Natural killer cell treated with Interleukin-12 subunit alpha and Interleukin-12 subunit beta and Interleukin-15 and Interleukin-18, amount 100 ng/mL, for 72 hours (primary cell): ENCODE results near the gene PLEKHA5. TPM values are rescaled to one million over a fixed set of nuclear protein-coding genes. Genes with fewer than 3 reads are reported as not detected.

Experiments
- ATAC-seq, 2 donors: fragments of 150-1000 bp; cut with Tn5 transposase in 1 of 2; sonication (Bioruptor Pico), chemical (Tn5 transposase) in 1 of 2; 2 replicates each; pipeline ENCODE4 v1.10.0; 2021
- DNase-seq: peaks from one replicate; pipeline ENCODE4 v3.0.0; 2022; ENCODE audit warnings: low spot score
- H3K27ac Mint-ChIP-seq, 2 donors: 1 replicate in 1 of 2; 2 replicates in 1 of 2; pipeline ENCODE4 v1.8.0; 2022; ENCODE audit warnings: mixed read lengths in 2 of 2, mild to moderate bottlenecking in 1 of 2, moderate library complexity in 1 of 2
- H3K27me3 Mint-ChIP-seq, 2 donors: 1 replicate in 1 of 2; 2 replicates in 1 of 2; pipeline ENCODE4 v1.8.0; 2022; ENCODE audit warnings: mixed read lengths in 2 of 2
- H3K36me3 Mint-ChIP-seq: one replicate; pipeline ENCODE4 v1.8.0; 2022; ENCODE audit warnings: mixed read lengths
- H3K4me1 Mint-ChIP-seq, 2 donors: 1 replicate in 1 of 2; 2 replicates in 1 of 2; pipeline ENCODE4 v1.8.0; 2022; ENCODE audit warnings: low read depth in 2 of 2, mixed read lengths in 2 of 2, mild to moderate bottlenecking in 1 of 2
- H3K4me3 Mint-ChIP-seq: one replicate; pipeline ENCODE4 v1.8.0; 2022; ENCODE audit warnings: mixed read lengths
- H3K9me3 Mint-ChIP-seq: 2 replicates; pipeline ENCODE4 v1.8.0; 2022; ENCODE audit warnings: mixed read lengths
- total RNA-seq, 2 donors: library from RNA; stranded (reverse); gene quantifications; one replicate each; pipeline ENCODE4 v1.2.3, GENCODE V29; 2022

The PLEKHA5 gene
- total RNA-seq, 2 donors from 2014 or later, result 5.4 to 5.6 TPM

GRCh38 chr12:19113464-19113863, 16.1 kb upstream of the PLEKHA5 start:
- H3K4me1 Mint-ChIP-seq, result no peaks in the 10 kb centered on the region
- no peak overlapping the region for H3K27ac Mint-ChIP-seq
- no peak overlapping the region for H3K4me3 Mint-ChIP-seq
- DNase-seq (no peak), ATAC-seq (no peak)
- peaks cover 2% of the 10 kb centered on the region in 2 donors for H3K27me3 Mint-ChIP-seq
- H3K9me3 Mint-ChIP-seq, result no peaks in the 10 kb centered on the region
- H3K36me3 Mint-ChIP-seq, result no peaks in the 10 kb centered on the region

GRCh38 chr12:19115285-19115684, 14.2 kb upstream of the PLEKHA5 start:
- H3K36me3 Mint-ChIP-seq, result no peaks in the 10 kb centered on the region
- H3K27me3 Mint-ChIP-seq, result peaks cover 5 to 7% of the 10 kb centered on the region in 2 donors
- ATAC-seq, result no peak
- no peak for DNase-seq
- no peaks in the 10 kb centered on the region for H3K4me1 Mint-ChIP-seq
- H3K27ac Mint-ChIP-seq, result no peak overlapping the region
- no peak overlapping the region for H3K4me3 Mint-ChIP-seq
- no peaks in the 10 kb centered on the region for H3K9me3 Mint-ChIP-seq

- no peaks in the 10 kb centered on the region for H3K36me3 Mint-ChIP-seq
- no peaks in the 10 kb centered on the region for H3K9me3 Mint-ChIP-seq
- peaks cover 8 to 23% of the 10 kb centered on the region in 2 donors for H3K27me3 Mint-ChIP-seq
- no peak for DNase-seq
- H3K27ac Mint-ChIP-seq, result no peak overlapping the region
- no peaks in the 10 kb centered on the region for H3K4me1 Mint-ChIP-seq
- ATAC-seq, result no peak
- H3K4me3 Mint-ChIP-seq, result no peak overlapping the region
Measured at GRCh38 chr12:19119440-19119839, 10.1 kb upstream of the PLEKHA5 start.

DNA sequence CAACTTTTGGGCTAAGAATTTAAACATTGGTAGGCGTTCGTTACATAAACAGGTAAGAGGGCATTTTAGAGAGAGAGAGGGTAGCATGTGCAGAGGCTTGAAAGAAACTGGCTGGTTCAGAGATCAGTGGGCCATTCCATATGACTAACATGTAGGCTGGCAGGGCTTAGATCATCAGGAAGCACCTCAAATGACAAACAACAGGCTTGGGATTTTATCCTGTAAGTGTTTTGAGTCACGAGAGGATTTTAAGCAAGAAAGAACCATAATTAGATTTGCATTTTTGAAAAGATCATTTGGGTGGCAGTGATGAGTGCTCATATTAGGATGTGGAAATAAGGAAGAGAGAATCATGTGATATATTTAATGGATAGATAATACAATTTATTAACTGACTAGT, 8.7 kb upstream of the PLEKHA5 start:
- Mint-ChIP-seq H3K27ac (no peak overlapping the region), H3K4me1 (no peaks in the 10 kb centered on the region), H3K27me3 (peaks cover 8 to 23% of the 10 kb centered on the region in 2 donors), H3K9me3 (no peaks in the 10 kb centered on the region), H3K36me3 (no peaks in the 10 kb centered on the region), H3K4me3 (no peak overlapping the region)
- no peak for DNase-seq
- ATAC-seq, result no peak

DNA sequence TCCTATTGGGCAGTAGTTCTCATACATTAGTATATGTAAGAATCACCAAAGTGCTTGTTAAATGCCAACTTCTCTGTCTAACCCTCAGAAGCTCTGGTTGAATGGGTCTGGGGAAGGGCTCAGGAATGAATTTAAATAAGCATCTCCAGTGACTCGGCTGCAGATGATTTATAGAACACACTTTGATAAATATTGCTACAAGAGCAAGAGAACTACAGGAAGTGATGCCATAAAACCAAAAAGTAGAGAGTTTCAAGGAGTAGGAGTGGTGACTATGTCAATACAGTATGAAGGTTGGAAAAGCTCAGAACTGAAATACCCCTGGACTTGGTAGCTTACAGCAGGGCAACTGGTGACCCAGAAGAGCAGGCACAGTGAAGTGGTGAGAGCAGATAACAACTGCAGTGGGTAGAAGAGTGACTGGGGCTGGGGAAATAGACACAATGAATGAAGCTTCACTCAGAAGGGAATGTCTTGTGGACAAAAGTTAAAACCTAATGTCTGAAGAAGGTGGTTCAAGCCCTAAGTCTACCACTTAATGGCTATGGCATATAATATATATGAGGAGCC, 8.0 kb upstream of the PLEKHA5 start:
- Mint-ChIP-seq H3K9me3 (no peaks in the 10 kb centered on the region), H3K4me1 (no peaks in the 10 kb centered on the region), H3K36me3 (no peaks in the 10 kb centered on the region), H3K27me3 (peaks cover 8 to 23% of the 10 kb centered on the region in 2 donors), H3K4me3 (no peak overlapping the region), H3K27ac (no peak overlapping the region)
- ATAC-seq, result no peak
- DNase-seq, result no peak

DNA sequence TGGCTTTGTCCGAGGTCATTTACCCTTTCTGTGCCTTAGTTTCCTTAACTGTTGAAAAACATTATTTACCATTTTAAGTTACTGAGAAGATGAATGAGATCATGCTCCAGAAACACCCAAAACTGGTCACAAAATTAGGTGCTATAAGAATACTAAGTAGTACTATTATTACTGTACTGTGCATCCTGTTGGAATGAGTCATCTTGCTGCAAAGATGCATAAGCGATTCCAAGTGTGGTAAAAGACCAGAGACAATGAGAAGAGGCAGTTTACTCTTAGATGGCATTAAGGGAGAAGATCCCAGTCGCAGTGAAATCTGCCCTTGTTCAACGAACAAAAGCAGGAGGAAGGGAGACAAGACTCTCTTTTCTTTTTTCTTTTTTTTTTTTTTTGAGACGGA, 4.2 kb upstream of the PLEKHA5 start:
- H3K9me3 Mint-ChIP-seq, result peaks cover 3% of the 10 kb centered on the region
- ATAC-seq (peak in 1 of 2 donors; percentile 54), DNase-seq (no peak)
- H3K27me3 Mint-ChIP-seq, result peaks cover 5 to 15% of the 10 kb centered on the region in 2 donors
- peak overlapping the region; percentile 21 for H3K4me3 Mint-ChIP-seq
- peaks cover 0 to 5% of the 10 kb centered on the region in 2 donors for H3K4me1 Mint-ChIP-seq
- peaks cover 9% of the 10 kb centered on the region for H3K36me3 Mint-ChIP-seq
- no peak overlapping the region for H3K27ac Mint-ChIP-seq

DNA sequence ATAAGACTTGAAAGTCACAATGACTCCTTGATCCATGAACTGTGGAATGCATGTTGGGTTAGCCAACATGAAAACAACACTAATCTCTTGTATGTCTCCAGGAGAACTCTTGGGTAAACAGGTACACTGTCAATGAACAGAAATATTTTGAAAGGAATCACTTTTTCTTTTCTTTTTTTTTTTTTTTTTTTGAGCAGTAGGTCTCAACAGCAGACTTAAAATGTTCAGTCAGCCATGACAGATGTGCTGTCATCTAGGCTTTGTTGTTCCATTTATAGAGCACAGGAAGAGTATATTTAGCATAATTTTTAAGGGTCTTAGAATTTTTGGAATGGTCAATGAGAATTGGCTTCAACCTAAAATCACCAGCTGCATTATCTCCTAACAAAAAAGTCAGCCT, 2.3 kb upstream of the PLEKHA5 start:
- H3K27me3 Mint-ChIP-seq, result peaks cover 0 to 6% of the 10 kb centered on the region in 2 donors
- H3K36me3 Mint-ChIP-seq, result peaks cover 9% of the 10 kb centered on the region
- peaks cover 9 to 12% of the 10 kb centered on the region in 2 donors for H3K4me1 Mint-ChIP-seq
- H3K27ac Mint-ChIP-seq, result no peak overlapping the region
- no peak overlapping the region for H3K4me3 Mint-ChIP-seq
- DNase-seq, result no peak
- peaks cover 3% of the 10 kb centered on the region for H3K9me3 Mint-ChIP-seq
- no peak for ATAC-seq

DNA sequence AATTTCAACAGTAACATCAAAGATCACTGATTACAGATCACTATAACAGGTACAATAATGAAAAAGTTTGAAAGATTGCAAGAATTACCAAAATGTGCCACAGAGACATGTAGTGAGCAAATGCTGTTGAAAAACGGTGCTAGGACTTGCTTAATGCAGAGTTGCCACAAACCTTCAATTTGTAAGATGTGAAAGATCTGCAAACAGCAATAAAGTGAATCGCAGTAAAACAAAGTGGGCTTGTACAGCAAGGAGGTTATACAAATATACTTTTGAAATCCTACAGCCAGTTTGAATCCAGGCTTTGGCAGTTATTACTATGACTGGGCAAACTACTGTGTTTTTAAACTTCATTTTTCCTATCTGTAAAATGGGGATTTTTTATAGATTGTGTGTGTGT, 1.0 kb upstream of the PLEKHA5 start:
- peaks cover 9% of the 10 kb centered on the region for H3K36me3 Mint-ChIP-seq
- H3K4me1 Mint-ChIP-seq, result peaks cover 9 to 12% of the 10 kb centered on the region in 2 donors
- H3K27ac Mint-ChIP-seq, result peak overlapping the region; percentile 33 to 66
- ATAC-seq, result no peak
- DNase-seq, result no peak
- peaks cover 0 to 6% of the 10 kb centered on the region in 2 donors for H3K27me3 Mint-ChIP-seq
- H3K9me3 Mint-ChIP-seq, result peaks cover 3% of the 10 kb centered on the region
- H3K4me3 Mint-ChIP-seq, result peak overlapping the region; percentile 73

DNA sequence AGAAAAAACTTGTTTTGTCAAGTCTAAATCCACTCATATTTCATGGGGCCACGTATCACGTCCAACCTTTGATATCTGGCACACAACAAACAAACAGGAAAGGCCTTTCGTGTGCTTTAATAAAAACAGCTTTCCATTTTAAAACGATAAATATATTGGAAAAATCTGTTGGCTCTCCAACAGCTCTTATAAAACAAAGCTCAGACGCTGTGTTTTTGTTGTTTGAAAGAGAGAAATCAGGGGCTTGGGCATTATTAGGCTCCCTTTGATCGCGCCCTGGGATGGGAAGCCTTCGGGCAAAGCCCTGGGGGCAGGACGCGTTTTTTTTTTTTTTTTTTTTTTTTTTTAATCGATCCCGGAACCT, 429 bp upstream of the PLEKHA5 start:
- H3K27ac Mint-ChIP-seq, result peak overlapping the region; percentile 33 to 66
- H3K4me1 Mint-ChIP-seq, result peaks cover 9 to 12% of the 10 kb centered on the region in 2 donors
- DNase-seq (no peak), ATAC-seq (no peak)
- H3K27me3 Mint-ChIP-seq, result peaks cover 0 to 6% of the 10 kb centered on the region in 2 donors
- H3K9me3 Mint-ChIP-seq, result peaks cover 3% of the 10 kb centered on the region
- peak overlapping the region; percentile 73 for H3K4me3 Mint-ChIP-seq
- H3K36me3 Mint-ChIP-seq, result peaks cover 9% of the 10 kb centered on the region

GRCh38 chr12:19130224-19131024, 891 bp downstream of the PLEKHA5 start:
- Mint-ChIP-seq H3K27me3 (peaks cover 0 to 6% of the 10 kb centered on the region in 2 donors), H3K27ac (peak overlapping the region in 1 of 2 donors; percentile 45), H3K4me1 (peaks cover 9 to 12% of the 10 kb centered on the region in 2 donors), H3K4me3 (peak overlapping the region; percentile 85), H3K9me3 (peaks cover 3% of the 10 kb centered on the region), H3K36me3 (peaks cover 9% of the 10 kb centered on the region)
- DNase-seq (no peak), ATAC-seq (peak in 1 of 2 donors; percentile 24)

DNA sequence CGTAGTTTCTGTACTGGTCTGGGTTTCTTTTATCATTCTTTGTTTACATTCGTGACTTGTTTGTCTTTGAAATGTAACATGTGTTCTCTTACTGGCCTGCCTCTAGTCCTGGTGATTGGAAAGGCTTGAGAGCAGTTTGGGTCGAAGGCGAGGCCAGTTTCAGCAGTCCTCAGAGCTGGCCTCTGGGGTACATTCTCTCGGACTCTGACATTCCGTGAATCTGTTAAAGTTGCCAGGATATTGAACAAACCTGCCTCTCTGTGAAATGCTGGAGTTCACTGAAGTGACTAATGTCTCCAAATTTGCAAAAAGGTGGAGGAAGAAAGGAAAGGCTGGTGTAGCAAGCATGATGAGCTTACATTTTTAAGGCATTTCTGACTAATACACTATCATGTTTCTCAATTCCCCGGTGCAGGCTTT, 1.5 kb downstream of the PLEKHA5 start:
- Mint-ChIP-seq H3K4me1 (peaks cover 9 to 12% of the 10 kb centered on the region in 2 donors), H3K36me3 (peaks cover 9% of the 10 kb centered on the region), H3K4me3 (peak overlapping the region; percentile 85), H3K27ac (peak overlapping the region in 1 of 2 donors; percentile 45), H3K27me3 (peaks cover 0 to 6% of the 10 kb centered on the region in 2 donors), H3K9me3 (peaks cover 3% of the 10 kb centered on the region)
- DNase-seq (no peak), ATAC-seq (no peak)

GRCh38 chr12:19138551-19138950, 9.0 kb downstream of the PLEKHA5 start:
- Mint-ChIP-seq H3K27ac (no peak overlapping the region), H3K36me3 (no peaks in the 10 kb centered on the region), H3K9me3 (no peaks in the 10 kb centered on the region), H3K4me3 (no peak overlapping the region), H3K27me3 (no peaks in the 10 kb centered on the region), H3K4me1 (peaks cover 0 to 5% of the 10 kb centered on the region in 2 donors)
- DNase-seq (no peak), ATAC-seq (no peak)

DNA sequence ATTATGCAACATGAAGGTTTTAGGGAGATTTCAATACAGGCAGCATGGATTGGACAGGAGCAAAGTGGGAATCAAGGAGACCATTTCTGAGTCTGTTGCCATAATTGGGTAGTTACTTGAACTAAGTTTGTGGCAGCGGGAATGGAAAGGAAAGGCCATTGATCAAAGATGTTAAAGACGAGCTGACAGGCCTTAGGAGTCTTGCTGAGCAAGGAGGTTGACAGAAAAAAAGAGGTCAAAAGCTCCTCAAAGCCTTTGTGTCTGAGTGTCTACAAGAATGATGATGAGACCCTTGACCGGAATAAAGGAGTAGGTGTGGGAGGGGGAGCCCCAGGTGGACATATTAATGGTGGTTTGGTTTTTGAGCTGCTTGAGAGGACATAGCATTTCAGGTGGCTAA, 9.4 kb downstream of the PLEKHA5 start:
- peaks cover 0 to 5% of the 10 kb centered on the region in 2 donors for H3K4me1 Mint-ChIP-seq
- H3K36me3 Mint-ChIP-seq, result no peaks in the 10 kb centered on the region
- no peak overlapping the region for H3K4me3 Mint-ChIP-seq
- no peak overlapping the region for H3K27ac Mint-ChIP-seq
- ATAC-seq, result no peak
- H3K9me3 Mint-ChIP-seq, result no peaks in the 10 kb centered on the region
- DNase-seq, result no peak
- H3K27me3 Mint-ChIP-seq, result no peaks in the 10 kb centered on the region

DNA sequence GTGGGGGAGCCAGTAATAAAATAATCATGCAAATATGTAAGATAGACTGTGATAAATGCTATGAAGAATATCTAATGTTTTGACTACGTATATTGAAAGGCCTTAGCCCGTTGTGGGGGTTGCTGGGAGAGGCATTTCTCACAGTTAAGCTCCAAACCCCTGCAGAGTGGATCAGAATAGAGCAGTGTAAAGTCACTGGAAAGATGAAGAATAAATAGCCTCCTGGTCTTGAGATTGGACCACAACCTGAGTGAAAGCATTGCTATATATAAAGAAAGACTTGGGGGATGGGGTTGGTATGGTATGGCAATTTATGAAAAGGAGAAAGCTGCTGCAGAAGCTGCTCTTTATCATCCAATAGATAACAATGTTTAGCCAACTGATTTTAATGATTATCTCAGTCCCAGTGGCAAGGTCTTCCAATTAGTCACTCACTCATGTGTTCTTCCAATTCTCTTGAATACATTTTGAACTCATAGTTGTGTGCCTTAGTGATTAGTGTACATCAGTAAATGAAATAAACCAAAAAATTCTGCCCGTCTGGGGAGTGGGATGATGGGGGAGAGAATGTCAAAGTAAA, 10.2 kb downstream of the PLEKHA5 start:
- no peaks in the 10 kb centered on the region for H3K27me3 Mint-ChIP-seq
- ATAC-seq, result no peak

More for the DNA sequence above, 10.2 kb downstream of the PLEKHA5 start:
- no peak overlapping the region for H3K4me3 Mint-ChIP-seq
- no peaks in the 10 kb centered on the region for H3K36me3 Mint-ChIP-seq
- H3K27ac Mint-ChIP-seq, result no peak overlapping the region
- H3K4me1 Mint-ChIP-seq, result peaks cover 0 to 5% of the 10 kb centered on the region in 2 donors
- DNase-seq, result no peak
- no peaks in the 10 kb centered on the region for H3K9me3 Mint-ChIP-seq
